ENCODE measurements around the gene SPDYE16. TPM values are rescaled to one million over a fixed set of nuclear protein-coding genes. Genes with fewer than 3 reads are reported as not detected.
"Not testable (repeated sequence)": the region's sequence is repeated elsewhere in the genome, so short reads cannot be mapped to it uniquely, and the experiment has no call there.

Gene SPDYE16
- total and polyA plus RNA-seq, 10 of the 15 experiments (the other 5 are each of a cell fraction or from before 2014, with no cell fraction given), result 0.04 to 0.92 (median 0.07) TPM; not detected in 1

DNA sequence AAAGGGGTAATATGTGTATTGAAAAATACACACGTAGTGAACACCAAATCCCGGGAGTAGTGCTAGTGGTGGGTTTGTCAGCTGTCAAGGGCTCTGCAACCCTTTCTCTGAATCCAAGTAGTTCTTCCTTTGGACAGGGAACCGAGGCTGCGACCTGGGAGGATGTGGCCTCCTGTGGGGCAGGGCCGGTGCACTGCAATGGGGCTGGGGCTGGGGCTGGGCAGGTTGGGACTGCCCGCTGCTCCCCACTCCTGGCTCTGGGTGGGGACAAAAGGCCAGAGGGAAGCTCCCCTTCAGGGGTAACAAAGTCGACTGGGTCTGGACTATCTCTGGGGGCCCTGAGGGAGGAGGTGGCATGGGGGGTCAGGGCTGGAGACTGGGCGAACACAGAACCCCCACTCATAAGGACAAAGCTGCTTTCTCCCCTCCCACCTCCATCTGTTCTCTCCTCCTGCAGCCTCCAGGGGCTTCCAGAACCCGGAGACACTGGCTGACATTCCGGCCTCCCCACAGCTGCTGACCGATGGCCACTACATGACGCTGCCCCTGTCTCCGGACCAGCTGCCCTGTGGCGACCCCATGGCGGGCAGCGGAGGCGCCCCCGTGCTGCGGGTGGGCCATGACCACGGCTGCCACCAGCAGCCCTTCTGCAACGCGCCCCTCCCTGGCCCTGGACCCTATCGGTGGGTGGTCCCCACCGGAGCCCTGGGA lies 31.7 kb downstream of the SPDYE16 start:
- H2AFZ ChIP-seq (ENCODE audit: control insufficient read depth, low read depth, low read length); BruUV-seq (replicated peaks); FAIRE-seq; CTCF ChIA-PET; H3K27ac ChIP-seq (ENCODE audit: control insufficient read depth, insufficient read depth); H3K4me2 ChIP-seq (ENCODE audit: control insufficient read depth, insufficient read depth); H3K9me3 ChIP-seq (replicated peaks; ENCODE audit: control insufficient read depth, insufficient read depth, low read length); H3K4me1 ChIP-seq (ENCODE audit: control insufficient read depth, insufficient read depth, low read length); RAD21 ChIA-PET (ENCODE audit: unreplicated experiment); SMC1A ChIA-PET (ENCODE audit: uncharacterized antibody, unreplicated experiment); POLR2A ChIA-PET; H3K27me3 ChIP-seq (replicated peaks in 1 of 2; ENCODE audit: control insufficient read depth in 2 of 2, insufficient read depth in 2 of 2, low read length in 1 of 2); DNase-seq (ENCODE audit: low read depth, low spot score); H3K4me3 ChIP-seq; H3K36me3 ChIP-seq (ENCODE audit: control insufficient read depth in 2 of 2, insufficient read depth in 2 of 2, low read length in 1 of 2); H4K20me1 ChIP-seq (ENCODE audit: control insufficient read depth, insufficient read depth); H3K79me2 ChIP-seq (ENCODE audit: control insufficient read depth, insufficient read depth, low read length); ATAC-seq; intact Hi-C loops (cut with micrococcal nuclease; ENCODE audit: unreplicated experiment); H3K9ac ChIP-seq (ENCODE audit: control insufficient read depth, insufficient read depth, low read length): not testable (repeated sequence)
- 68% methylated on average over 18 of the region's 24 CpGs for WGBS (ENCODE audit: insufficient coverage, insufficient replicate concordance, low lambda C conversion rate, missing lambda C conversion rate)
- in situ Hi-C loops (cut with MboI), result loop anchor here (25.0 kb wide), 1 partner anchor 501 kb away; no protein-coding TSS in a partner anchor

DNA sequence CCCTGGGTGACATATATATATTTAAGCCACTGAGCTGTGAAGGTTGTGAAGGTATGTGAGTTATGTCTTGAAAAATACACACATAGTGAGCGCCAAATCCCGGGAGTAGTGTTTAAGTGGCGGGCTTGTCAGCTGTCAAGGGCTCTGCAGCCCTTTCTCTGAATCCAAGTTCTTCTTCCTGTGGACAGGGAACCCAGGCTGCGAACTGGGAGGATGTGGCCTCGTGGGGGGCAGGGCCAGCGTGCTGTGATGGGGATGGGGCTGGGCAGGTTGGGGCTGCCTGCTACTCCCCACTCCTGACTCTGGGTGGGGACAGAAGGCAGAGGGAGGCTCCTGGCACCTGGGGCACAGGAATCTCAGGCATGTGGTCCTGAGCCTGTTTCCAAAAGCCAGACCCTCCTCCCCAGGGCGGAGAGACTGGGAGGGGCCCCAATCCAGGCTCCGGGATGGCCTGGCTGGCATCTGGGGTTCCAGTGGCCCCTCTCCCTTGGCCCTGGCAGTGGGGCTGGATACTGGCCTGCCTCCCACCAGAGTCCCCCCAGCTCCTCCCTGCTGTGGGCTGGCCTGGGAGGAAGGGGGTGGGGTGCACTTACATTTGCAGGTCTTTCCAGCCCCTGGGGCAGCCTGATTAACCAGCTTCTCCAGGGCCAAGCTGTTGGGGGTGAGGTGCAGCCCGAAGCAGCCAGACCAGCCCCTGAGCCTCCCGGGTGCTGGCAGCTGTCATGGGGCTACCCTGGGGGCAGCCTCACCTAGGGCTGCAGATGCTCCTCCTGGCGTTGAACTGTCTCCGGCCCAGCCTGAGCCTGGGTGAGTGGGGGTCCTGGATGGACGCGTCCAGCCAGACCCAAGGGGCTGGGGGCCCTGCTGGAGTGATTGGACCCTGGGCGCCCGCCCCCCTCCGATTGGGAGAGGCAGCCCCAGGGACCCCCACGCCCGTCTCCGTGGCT lies 32.9 kb downstream of the SPDYE16 start, which contains the start of gene UPK3B:
Gene UPK3B (plus strand): TSS at position 622 of the 947 bp plus-strand sequence. CDS start 101 bp downstream, at position 723.
- in situ Hi-C loops (cut with MboI), result loop anchor here (25.0 kb wide), 1 partner anchor 502 kb away; no protein-coding TSS in a partner anchor
- 66% methylated on average over 20 of the region's 20 CpGs for WGBS (ENCODE audit: insufficient coverage, insufficient replicate concordance, low lambda C conversion rate, missing lambda C conversion rate)
- Histone ChIP-seq H4K20me1 (ENCODE audit: control insufficient read depth, insufficient read depth) (no peaks in the 10 kb centered on the region), H2AFZ (ENCODE audit: control insufficient read depth, low read depth, low read length) (no peak within 1 kb of the TSS), H3K27ac (ENCODE audit: control insufficient read depth, insufficient read depth) (no peak within 1 kb of the TSS), H3K36me3 (ENCODE audit: control insufficient read depth in 2 of 2, insufficient read depth in 2 of 2, low read length in 1 of 2) (peaks cover 0 to 2% of the 10 kb centered on the region in 2 experiments; a peak in 2 of 4 replicates), H3K4me1 (ENCODE audit: control insufficient read depth, insufficient read depth, low read length) (no peaks in the 10 kb centered on the region), H3K27me3 (replicated peaks in 1 of 2; ENCODE audit: control insufficient read depth in 2 of 2, insufficient read depth in 2 of 2, low read length in 1 of 2) (no peaks in the 10 kb centered on the region), H3K9ac (ENCODE audit: control insufficient read depth, insufficient read depth, low read length) (no peak within 1 kb of the TSS), H3K4me2 (ENCODE audit: control insufficient read depth, insufficient read depth) (no peak within 1 kb of the TSS), H3K4me3 (no peak within 1 kb of the TSS), H3K9me3 (replicated peaks; ENCODE audit: control insufficient read depth, insufficient read depth, low read length) (no peaks in the 10 kb centered on the region), H3K79me2 (ENCODE audit: control insufficient read depth, insufficient read depth, low read length) (no peaks in the 10 kb centered on the region)
- TF ChIP-seq, protein P1, sequence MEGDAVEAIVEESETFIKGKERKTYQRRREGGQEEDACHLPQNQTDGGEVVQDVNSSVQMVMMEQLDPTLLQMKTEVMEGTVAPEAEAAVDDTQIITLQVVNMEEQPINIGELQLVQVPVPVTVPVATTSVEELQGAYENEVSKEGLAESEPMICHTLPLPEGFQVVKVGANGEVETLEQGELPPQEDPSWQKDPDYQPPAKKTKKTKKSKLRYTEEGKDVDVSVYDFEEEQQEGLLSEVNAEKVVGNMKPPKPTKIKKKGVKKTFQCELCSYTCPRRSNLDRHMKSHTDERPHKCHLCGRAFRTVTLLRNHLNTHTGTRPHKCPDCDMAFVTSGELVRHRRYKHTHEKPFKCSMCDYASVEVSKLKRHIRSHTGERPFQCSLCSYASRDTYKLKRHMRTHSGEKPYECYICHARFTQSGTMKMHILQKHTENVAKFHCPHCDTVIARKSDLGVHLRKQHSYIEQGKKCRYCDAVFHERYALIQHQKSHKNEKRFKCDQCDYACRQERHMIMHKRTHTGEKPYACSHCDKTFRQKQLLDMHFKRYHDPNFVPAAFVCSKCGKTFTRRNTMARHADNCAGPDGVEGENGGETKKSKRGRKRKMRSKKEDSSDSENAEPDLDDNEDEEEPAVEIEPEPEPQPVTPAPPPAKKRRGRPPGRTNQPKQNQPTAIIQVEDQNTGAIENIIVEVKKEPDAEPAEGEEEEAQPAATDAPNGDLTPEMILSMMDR (IDR thresholded peaks at IDR 0.05 in 2 of 3, conservative IDR thresholded peaks at IDR 0.05 in 1 of 3; ENCODE audit: control insufficient read depth in 2 of 3, extremely low read depth in 1 of 3, insufficient read depth in 1 of 3, low read depth in 3 of 3, low read length in 3 of 3), result 0 out of 6 replicates have a peak, but pooled peaks of 1 of the 3 experiments have one; percentile 1
- TF ChIP-seq NFYA (IDR thresholded peaks at IDR 0.05; ENCODE audit: borderline replicate concordance, low read depth, low read length), result no peak
- intact Hi-C loops (cut with micrococcal nuclease; ENCODE audit: unreplicated experiment), result no loop called here
- ATAC-seq (peak; percentile 22), DNase-seq (ENCODE audit: low read depth, low spot score) (no peak), FAIRE-seq (no peak)
- CTCF ChIA-PET, result interaction anchor here (0.6 to 1.2 kb wide), 2 partner anchors 20 to 86 kb away, joined by 3 to 4 read pairs; no protein-coding TSS in a partner anchor
- POLR2A ChIA-PET, result no interaction called here
- RAD21 ChIA-PET (ENCODE audit: unreplicated experiment), result no interaction called here
- SMC1A ChIA-PET (ENCODE audit: uncharacterized antibody, unreplicated experiment), result no interaction called here
- no TSS peak for BruUV-seq (replicated peaks)

Data from GM12878 (cell line).